PC-9 (cell line): ENCODE data around the gene BCAR1.

Source experiments
- CTCF ChIP-seq: fragments of 200-600 bp; sonication (generic); conservative IDR thresholded peaks from 2 replicates; pipeline ENCODE4 v1.6.1; 2017; ENCODE audit warnings: mixed run types, antibody characterized with exemption, mild to moderate bottlenecking, moderate library complexity
- EZH2 ChIP-seq: fragments of 200-600 bp; sonication (generic); IDR thresholded peaks from 2 replicates; pipeline ENCODE4 v1.8.0; 2017; ENCODE audit warnings: antibody characterized with exemption, low read depth

- no peak for TF ChIP-seq CTCF
- no peak for TF ChIP-seq EZH2
Measured at GRCh38 chr16:75296606-75297005, 45.2 kb upstream of the BCAR1 start.
